Retinal pigment epithelial cell (primary cell): ENCODE data around the gene WNT7B.

Source experiments
- DNase-seq: peaks from one replicate; pipeline ENCODE4 v3.0.0-alpha.2; 2010; ENCODE audit warnings: low read depth
- H3K4me3 ChIP-seq: 2 replicates; pipeline ENCODE4 v1.5.1; 2011; ENCODE audit warnings: mild to moderate bottlenecking, low read length, control low read depth, moderate library complexity
- CTCF ChIP-seq: conservative IDR thresholded peaks from 2 replicates; pipeline ENCODE4 v1.5.1; 2011; ENCODE audit warnings: low read depth, low read length, control low read depth, inconsistent platforms

The WNT7B gene

GRCh38 chr22:45994491-45995404, 17.8 kb upstream of the WNT7B start:
- DNase-seq = no peak
- no peak overlapping the region for H3K4me3 ChIP-seq
- peak; percentile 97 for TF ChIP-seq CTCF

GRCh38 chr22:45993841-45994240, 16.9 kb upstream of the WNT7B start:
- DNase-seq = no peak
- H3K4me3 ChIP-seq = no peak overlapping the region
- TF ChIP-seq CTCF = no peak

GRCh38 chr22:45993143-45993692, 16.3 kb upstream of the WNT7B start:
- DNase-seq = no peak
- H3K4me3 ChIP-seq = no peak overlapping the region
- no peak for TF ChIP-seq CTCF

- TF ChIP-seq CTCF = no peak
- H3K4me3 ChIP-seq = no peak overlapping the region
- no peak for DNase-seq
Observed at GRCh38 chr22:45992737-45993136, 15.8 kb upstream of the WNT7B start.

GRCh38 chr22:45991098-45991497, 14.1 kb upstream of the WNT7B start:
- TF ChIP-seq CTCF = no peak
- no peak for DNase-seq
- H3K4me3 ChIP-seq = no peak overlapping the region

GRCh38 chr22:45987136-45987861, 10.3 kb upstream of the WNT7B start:
- TF ChIP-seq CTCF = no peak
- no peak overlapping the region for H3K4me3 ChIP-seq
- DNase-seq = no peak
